Body of pancreas (tissue), 4 donors: ENCODE data around the gene EML6.

Experiments
- CTCF ChIP-seq, 7 experiments: fragments of 450-650 bp in 4 of 7; fragments of 200-600 bp in 3 of 7; sonication (generic) in 3 of 7; IDR thresholded peaks; one replicate each; pipeline ENCODE4 v1.5.1; 2016 to 2019; ENCODE audit warnings: antibody characterized with exemption in 7 of 7
- POLR2A ChIP-seq, 3 donors: fragments of 450-650 bp; IDR thresholded peaks; one replicate each; pipeline ENCODE4 v1.6.1; 2016; ENCODE audit warnings: antibody characterized with exemption in 3 of 3, mild to moderate bottlenecking in 2 of 3

GRCh38 chr2:54880428-54880827 is 157.0 kb downstream of the EML6 start:
- no peak for TF ChIP-seq POLR2A (IDR thresholded peaks at IDR 0.05)
- TF ChIP-seq CTCF (IDR thresholded peaks at IDR 0.05): no peak
